Neural progenitor cell (in vitro differentiated cells): Measurements from ENCODE around the gene SLAMF8. TPM values are rescaled to one million over a fixed set of nuclear protein-coding genes. Genes with fewer than 3 reads are reported as not detected.

ENCODE experiments used
- DNase-seq: peaks from one replicate; pipeline ENCODE4 v3.0.0-alpha.2; 2016; ENCODE audit warnings: low spot score
- H2AFZ ChIP-seq: fragments of 200-600 bp; sonication (generic); replicated peaks from 2 replicates; pipeline ENCODE4 v1.6.1; 2016; ENCODE audit warnings: antibody characterized with exemption
- H3F3A ChIP-seq: fragments of 200-600 bp; sonication (generic); 2 replicates; pipeline ENCODE4 v1.6.1; 2016; ENCODE audit warnings: antibody characterized with exemption, low read depth
- H3K27ac ChIP-seq: fragments of 200-600 bp; sonication (generic); 2 replicates; pipeline ENCODE4 v1.5.1; 2016; ENCODE audit warnings: mild to moderate bottlenecking
- H3K27me3 ChIP-seq: fragments of 200-600 bp; sonication (generic); 2 replicates; pipeline ENCODE4 v1.6.1; 2016; ENCODE audit warnings: mild to moderate bottlenecking, moderate library complexity
- H3K36me3 ChIP-seq: fragments of 200-600 bp; sonication (generic); 2 replicates; pipeline ENCODE4 v1.5.1; 2016
- H3K4me1 ChIP-seq: fragments of 200-600 bp; sonication (generic); 2 replicates; pipeline ENCODE4 v1.6.1; 2016; ENCODE audit warnings: mixed run types
- H3K4me2 ChIP-seq: fragments of 200-600 bp; sonication (generic); 2 replicates; pipeline ENCODE4 v1.6.1; 2016
- H3K4me3 ChIP-seq: fragments of 200-600 bp; sonication (generic); 2 replicates; pipeline ENCODE4 v1.5.1; 2016
- H3K79me2 ChIP-seq: fragments of 200-600 bp; sonication (generic); 2 replicates; pipeline ENCODE4 v1.6.1; 2016; ENCODE audit warnings: low read depth
- H3K9ac ChIP-seq: fragments of 200-600 bp; sonication (generic); 2 replicates; pipeline ENCODE4 v1.6.1; 2016
- H3K9me3 ChIP-seq: fragments of 200-600 bp; sonication (generic); 2 replicates; pipeline ENCODE4 v1.5.1; 2016; ENCODE audit warnings: low read depth
- H4K20me1 ChIP-seq: fragments of 200-600 bp; sonication (generic); 2 replicates; pipeline ENCODE4 v1.6.1; 2016; ENCODE audit warnings: low read depth
- H3K27ac Mint-ChIP-seq: 3 replicates; pipeline ENCODE4 v1.8.0; 2021; ENCODE audit warnings: mixed read lengths
- H3K27me3 Mint-ChIP-seq: 2 replicates; pipeline ENCODE4 v1.8.0; 2022; ENCODE audit warnings: low read depth, mild to moderate bottlenecking, inconsistent platforms, moderate library complexity, mixed read lengths; ENCODE audit not compliant: insufficient read depth
- H3K36me3 Mint-ChIP-seq: 3 replicates; pipeline ENCODE4 v1.8.0; 2021; ENCODE audit warnings: mixed read lengths
- H3K4me1 Mint-ChIP-seq: 3 replicates; pipeline ENCODE4 v1.8.0; 2021; ENCODE audit warnings: mixed read lengths
- H3K4me3 Mint-ChIP-seq: 3 replicates; pipeline ENCODE4 v1.8.0; 2021; ENCODE audit warnings: mild to moderate bottlenecking, moderate library complexity, mixed read lengths
- H3K9me3 Mint-ChIP-seq: 3 replicates; pipeline ENCODE4 v1.8.0; 2020; ENCODE audit warnings: mixed read lengths
- EZH2 ChIP-seq: fragments of 200-600 bp; sonication (generic); IDR thresholded peaks from 2 replicates; pipeline ENCODE4 v1.6.1; 2017; ENCODE audit warnings: antibody characterized with exemption, mild to moderate bottlenecking, moderate library complexity
- EZH2phosphoT487 ChIP-seq: fragments of 200-600 bp; sonication (generic); IDR thresholded peaks from 2 replicates; pipeline ENCODE4 v1.6.1; 2017; ENCODE audit warnings: antibody characterized with exemption
- total RNA-seq: library from RNA; depleted of rRNA; stranded (reverse); fragments of >200 nt; gene quantifications from 2 replicates; pipeline ENCODE4 v1.2.3, GENCODE V29; 2015; ENCODE audit warnings: low replicate concordance
- TF ChIP-seq, protein P1 (sequence below): fragments of 200-600 bp; sonication (generic); IDR thresholded peaks from 2 replicates; pipeline ENCODE4 v1.5.1; 2017; ENCODE audit warnings: antibody characterized with exemption, mild to moderate bottlenecking

Gene SLAMF8
- total RNA-seq, 1 donor from 2014 or later, result not detected

DNA sequence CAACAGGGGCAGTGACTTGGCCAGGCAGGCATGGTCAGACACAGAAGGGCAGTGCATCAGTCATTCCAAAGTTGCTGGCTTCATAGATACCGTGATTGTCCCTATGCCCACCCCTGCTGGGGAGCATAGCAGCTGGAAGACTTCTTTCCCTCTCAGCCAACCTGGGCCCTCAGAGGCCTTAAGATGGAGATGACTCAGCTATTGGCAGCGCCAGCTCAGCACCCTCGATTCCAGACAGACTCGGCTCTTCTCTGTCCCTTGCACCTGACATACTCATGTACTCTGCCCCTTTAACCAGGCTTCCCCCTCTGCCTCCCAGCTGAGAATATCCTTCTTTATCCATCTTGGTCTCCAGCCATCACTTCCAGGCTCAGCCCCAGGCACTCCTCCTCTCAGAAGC lies 16.8 kb downstream of the SLAMF8 start:
- no peaks in the 10 kb centered on the region for H3K27me3 ChIP-seq

DNA sequence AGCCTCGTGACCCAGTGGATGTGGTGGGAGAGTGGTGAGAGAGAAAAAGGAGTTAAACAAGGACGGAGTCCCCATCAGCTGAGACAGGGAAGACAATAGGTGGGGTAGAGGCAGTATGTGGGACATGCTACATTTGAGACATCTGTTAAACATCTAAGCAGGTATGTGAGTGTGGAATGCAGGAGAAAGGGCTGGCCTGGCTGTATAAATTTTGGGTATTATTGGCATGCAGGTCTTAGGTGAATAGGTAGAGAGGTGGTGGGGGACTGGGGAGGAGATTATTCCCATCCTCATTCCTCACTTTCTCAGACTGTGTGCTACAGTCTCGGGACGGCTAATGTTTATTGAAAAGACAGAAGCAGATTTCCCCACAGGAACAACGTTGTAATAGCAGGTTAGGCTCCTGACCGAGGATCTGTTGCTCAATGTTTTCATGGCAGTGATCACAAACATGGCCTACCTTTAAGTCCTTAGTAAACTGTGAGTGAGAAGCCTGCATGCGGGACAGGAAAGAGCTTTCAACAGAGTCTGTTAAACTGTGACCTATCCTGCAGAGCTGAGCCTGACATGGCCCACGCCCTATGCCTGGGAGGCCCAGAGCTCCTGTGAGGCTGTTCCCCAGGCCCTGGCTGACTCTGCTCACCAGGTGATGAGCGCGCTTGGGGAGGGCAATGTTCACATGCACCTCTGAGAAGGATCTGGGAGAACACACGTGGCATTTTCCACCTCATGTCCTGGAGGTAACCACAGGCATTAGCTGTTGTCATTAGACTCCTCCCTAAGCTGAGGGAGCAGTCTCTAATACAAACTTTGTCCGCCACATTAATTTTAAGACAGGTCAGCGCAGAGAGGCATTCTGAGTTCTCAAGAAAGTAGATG lies 19.3 kb downstream of the SLAMF8 start:
- Mint-ChIP-seq H3K9me3 (no peaks in the 10 kb centered on the region), H3K4me1 (peaks cover 8% of the 10 kb centered on the region), H3K4me3 (no peak overlapping the region), H3K27me3 (peaks cover 19% of the 10 kb centered on the region), H3K27ac (no peak overlapping the region), H3K36me3 (no peaks in the 10 kb centered on the region)
- peaks cover 7% of the 10 kb centered on the region for H3K27me3 ChIP-seq
- no peaks in the 10 kb centered on the region for H4K20me1 ChIP-seq
- H3F3A ChIP-seq, result no peaks in the 10 kb centered on the region
- H3K4me3 ChIP-seq, result no peak overlapping the region
- H3K36me3 ChIP-seq, result no peaks in the 10 kb centered on the region
- H3K4me1 ChIP-seq, result no peaks in the 10 kb centered on the region
- H3K27ac ChIP-seq, result no peak overlapping the region
- no peaks in the 10 kb centered on the region for H3K9me3 ChIP-seq
- H2AFZ ChIP-seq, result no peak overlapping the region
- no peak overlapping the region for H3K9ac ChIP-seq
- DNase-seq, result no peak
- H3K79me2 ChIP-seq, result no peaks in the 10 kb centered on the region
- H3K4me2 ChIP-seq, result no peak overlapping the region
- TF ChIP-seq EZH2 (no peak), EZH2phosphoT487 (no peak)
- TF ChIP-seq, protein P1, sequence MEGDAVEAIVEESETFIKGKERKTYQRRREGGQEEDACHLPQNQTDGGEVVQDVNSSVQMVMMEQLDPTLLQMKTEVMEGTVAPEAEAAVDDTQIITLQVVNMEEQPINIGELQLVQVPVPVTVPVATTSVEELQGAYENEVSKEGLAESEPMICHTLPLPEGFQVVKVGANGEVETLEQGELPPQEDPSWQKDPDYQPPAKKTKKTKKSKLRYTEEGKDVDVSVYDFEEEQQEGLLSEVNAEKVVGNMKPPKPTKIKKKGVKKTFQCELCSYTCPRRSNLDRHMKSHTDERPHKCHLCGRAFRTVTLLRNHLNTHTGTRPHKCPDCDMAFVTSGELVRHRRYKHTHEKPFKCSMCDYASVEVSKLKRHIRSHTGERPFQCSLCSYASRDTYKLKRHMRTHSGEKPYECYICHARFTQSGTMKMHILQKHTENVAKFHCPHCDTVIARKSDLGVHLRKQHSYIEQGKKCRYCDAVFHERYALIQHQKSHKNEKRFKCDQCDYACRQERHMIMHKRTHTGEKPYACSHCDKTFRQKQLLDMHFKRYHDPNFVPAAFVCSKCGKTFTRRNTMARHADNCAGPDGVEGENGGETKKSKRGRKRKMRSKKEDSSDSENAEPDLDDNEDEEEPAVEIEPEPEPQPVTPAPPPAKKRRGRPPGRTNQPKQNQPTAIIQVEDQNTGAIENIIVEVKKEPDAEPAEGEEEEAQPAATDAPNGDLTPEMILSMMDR, result no peak

More for the DNA sequence above, 16.8 kb downstream of the SLAMF8 start:
- no peaks in the 10 kb centered on the region for H3K79me2 ChIP-seq
- TF ChIP-seq EZH2 (no peak), EZH2phosphoT487 (no peak)
- TF ChIP-seq, protein P1, result no peak
- no peak overlapping the region for H3K4me2 ChIP-seq
- H3K27ac Mint-ChIP-seq, result peak overlapping the region; percentile 10
- H2AFZ ChIP-seq, result no peak overlapping the region
- H3K4me3 ChIP-seq, result no peak overlapping the region
- H4K20me1 ChIP-seq, result no peaks in the 10 kb centered on the region
- no peak overlapping the region for H3K27ac ChIP-seq
- no peaks in the 10 kb centered on the region for H3K9me3 Mint-ChIP-seq
- no peaks in the 10 kb centered on the region for H3K36me3 ChIP-seq
- peaks cover 9% of the 10 kb centered on the region for H3K27me3 Mint-ChIP-seq
- DNase-seq, result no peak
- H3K4me3 Mint-ChIP-seq, result no peak overlapping the region
- no peaks in the 10 kb centered on the region for H3K4me1 ChIP-seq
- no peaks in the 10 kb centered on the region for H3F3A ChIP-seq
- no peak overlapping the region for H3K9ac ChIP-seq
- H3K36me3 Mint-ChIP-seq, result no peaks in the 10 kb centered on the region
- peaks cover 15% of the 10 kb centered on the region for H3K4me1 Mint-ChIP-seq
- H3K9me3 ChIP-seq, result no peaks in the 10 kb centered on the region

DNA sequence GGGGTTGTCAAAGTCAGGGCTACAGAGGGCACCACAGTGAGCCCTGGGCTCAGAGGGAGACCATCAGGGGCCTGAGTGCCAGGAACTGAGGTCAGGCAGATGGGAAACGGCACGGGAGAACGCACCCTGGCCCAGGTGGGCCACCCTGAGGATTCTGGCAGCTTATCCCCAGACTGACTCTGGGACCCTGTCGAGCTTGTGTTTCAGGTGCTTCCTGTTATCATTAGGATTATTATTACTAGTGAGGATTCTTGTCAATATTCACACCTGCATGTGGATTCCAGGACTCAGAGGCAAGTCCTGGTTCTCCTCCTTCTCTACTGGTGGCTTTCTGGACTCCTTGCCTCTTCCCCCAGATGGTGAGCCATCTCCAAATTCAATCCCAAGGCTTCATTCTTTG lies 20.6 kb downstream of the SLAMF8 start:
- no peak overlapping the region for H3K4me3 ChIP-seq
- no peaks in the 10 kb centered on the region for H3K36me3 ChIP-seq
- no peak for DNase-seq

More for the DNA sequence above, 20.6 kb downstream of the SLAMF8 start:
- Histone ChIP-seq H3K9me3 (no peaks in the 10 kb centered on the region), H2AFZ (no peak overlapping the region), H4K20me1 (no peaks in the 10 kb centered on the region), H3K79me2 (no peaks in the 10 kb centered on the region), H3F3A (no peaks in the 10 kb centered on the region), H3K27me3 (peaks cover 12% of the 10 kb centered on the region), H3K9ac (no peak overlapping the region), H3K4me2 (no peak overlapping the region), H3K27ac (no peak overlapping the region), H3K4me1 (no peaks in the 10 kb centered on the region)
- H3K4me1 Mint-ChIP-seq, result peaks cover under 1% of the 10 kb centered on the region
- H3K4me3 Mint-ChIP-seq, result no peak overlapping the region
- H3K36me3 Mint-ChIP-seq, result no peaks in the 10 kb centered on the region
- TF ChIP-seq EZH2 (no peak), EZH2phosphoT487 (no peak)
- TF ChIP-seq, protein P1, result no peak
- H3K9me3 Mint-ChIP-seq, result no peaks in the 10 kb centered on the region
- H3K27me3 Mint-ChIP-seq, result peaks cover 20% of the 10 kb centered on the region
- no peak overlapping the region for H3K27ac Mint-ChIP-seq
